H7 (cell line): ENCODE data around the gene POLH. TPM values are rescaled to one million over a fixed set of nuclear protein-coding genes. Genes with fewer than 3 reads are reported as not detected.

Source experiments
- total RNA-seq: library from RNA; depleted of rRNA; stranded (reverse); fragments of >200 nt; shearing (Covaris generic); gene quantifications from 2 replicates; pipeline ENCODE4 v1.2.3, GENCODE V29; 2014; rRNA removed

The POLH gene
- total RNA-seq, 1 experiment from 2014 or later, result 4.7 TPM

Other genes with a start within 250 kb of the POLH start
- gene ZNF318, start 206.5 kb upstream of the POLH start, total RNA-seq, result 8.1 and 14.5 TPM in 2 replicates
- gene ABCC10, start 148.6 kb upstream of the POLH start, total RNA-seq, result 17.3 and 18.4 TPM in 2 replicates
- 0.33 and 0.42 TPM in 2 replicates for gene DLK2, start 120.6 kb upstream of the POLH start, total RNA-seq
- 25.3 and 25.5 TPM in 2 replicates for gene TJAP1, start 98.6 kb upstream of the POLH start, total RNA-seq
- 0.26 TPM in 1 of 2 replicates, not detected in the other for gene LRRC73, start 65.8 kb upstream of the POLH start, total RNA-seq
- gene YIPF3, start 59.3 kb upstream of the POLH start, total RNA-seq, result 92.9 and 102 TPM in 2 replicates
- gene POLR1C, start 59.1 kb upstream of the POLH start, total RNA-seq, result 40.3 and 40.8 TPM in 2 replicates
- gene XPO5, start 147 bp upstream of the POLH start, total RNA-seq, result 70.9 and 78.3 TPM in 2 replicates
- gene GTPBP2, start 53.1 kb downstream of the POLH start, total RNA-seq, result 59.0 and 64.2 TPM in 2 replicates
- gene MAD2L1BP, start 59.7 kb downstream of the POLH start, total RNA-seq, result 40.0 and 46.5 TPM in 2 replicates
- gene RSPH9, start 68.9 kb downstream of the POLH start, total RNA-seq, result 0.07 TPM in 1 of 2 replicates, not detected in the other
- gene MRPS18A, start 111.6 kb downstream of the POLH start, total RNA-seq, result 77.3 and 102 TPM in 2 replicates
- 32.1 and 39.6 TPM in 2 replicates for gene VEGFA, start 194.0 kb downstream of the POLH start, total RNA-seq